Measurements from ENCODE around the gene NFS1.
A peak's percentile ranks its signal among the peaks of the same experiment; 100 is the strongest.
"Not testable (repeated sequence)": the region's sequence is repeated elsewhere in the genome, so short reads cannot be mapped to it uniquely, and the experiment has no call there.

NFS1 gene

GRCh38 chr20:35699127-35699956 is at the start of gene NFS1, which contains the start of gene ROMO1:
TSS of gene NFS1 (minus strand) at chr20:35699352. CDS start at chr20:35699288, 64 bp downstream.
TSS of gene ROMO1 (plus strand) at chr20:35699405. CDS start at chr20:35699633, 228 bp downstream.
- no peak for FAIRE-seq

GRCh38 chr20:35744492-35744841 is 45.3 kb upstream of the NFS1 start:
- FAIRE-seq = not testable (repeated sequence)

GRCh38 chr20:35743693-35744491 is 44.7 kb upstream of the NFS1 start:
- FAIRE-seq = no peak

- no peak for FAIRE-seq
These were observed 43.8 kb upstream of the NFS1 start for GRCh38 chr20:35742741-35743523.

- FAIRE-seq = peak; percentile 92
These were observed 43.0 kb upstream of the NFS1 start, which contains the start of gene RBM39 for GRCh38 chr20:35741892-35742740. TSS of gene RBM39 (minus strand) at chr20:35742260. CDS start at chr20:35740874, 1,386 bp downstream.

GRCh38 chr20:35739294-35740163 is 40.4 kb upstream of the NFS1 start:
- FAIRE-seq = no peak

GRCh38 chr20:35738410-35739179 is 39.4 kb upstream of the NFS1 start:
- FAIRE-seq = no peak

- no peak for FAIRE-seq
These were observed 38.7 kb upstream of the NFS1 start for GRCh38 chr20:35737865-35738333.

- FAIRE-seq = no peak
These were observed 36.8 kb upstream of the NFS1 start for GRCh38 chr20:35735826-35736470.

GRCh38 chr20:35734777-35735649 is 35.9 kb upstream of the NFS1 start:
- FAIRE-seq = no peak

- FAIRE-seq = no peak
These were observed 35.2 kb upstream of the NFS1 start for GRCh38 chr20:35734374-35734773.

- FAIRE-seq = no peak
These were observed 33.5 kb upstream of the NFS1 start for GRCh38 chr20:35732644-35732982.

- no peak for FAIRE-seq
These were observed 32.9 kb upstream of the NFS1 start for GRCh38 chr20:35731862-35732643.

GRCh38 chr20:35731469-35731788 is 32.3 kb upstream of the NFS1 start:
- FAIRE-seq = no peak

GRCh38 chr20:35730583-35731468 is 31.7 kb upstream of the NFS1 start:
- no peak for FAIRE-seq

- FAIRE-seq = no peak
These were observed 30.9 kb upstream of the NFS1 start for GRCh38 chr20:35729836-35730582.
